IPS-18a (cell line): ENCODE results near the gene EFCAB10.
"Not testable (repeated sequence)": the region's sequence is repeated elsewhere in the genome, so short reads cannot be mapped to it uniquely, and the experiment has no call there.

Experiments used
- H3K27ac ChIP-seq: one replicate; pipeline ENCODE4 v1.5.1; 2013; ENCODE audit warnings: low read length
- H3K27me3 ChIP-seq: one replicate; pipeline ENCODE4 v1.6.1; 2013; ENCODE audit warnings: mild to moderate bottlenecking, low read length; ENCODE audit not compliant: control insufficient read depth, insufficient read depth
- H3K36me3 ChIP-seq: one replicate; pipeline ENCODE4 v1.6.1; 2013; ENCODE audit warnings: low read depth, low read length; ENCODE audit not compliant: control insufficient read depth
- H3K4me1 ChIP-seq: one replicate; pipeline ENCODE4 v1.6.1; 2013; ENCODE audit warnings: low read depth, low read length; ENCODE audit not compliant: control insufficient read depth
- H3K4me3 ChIP-seq: one replicate; pipeline ENCODE4 v1.5.1; 2013; ENCODE audit warnings: low read length
- H3K9ac ChIP-seq: one replicate; pipeline ENCODE4 v1.6.1; 2013; ENCODE audit warnings: mild to moderate bottlenecking, low read length, moderate library complexity
- H3K9me3 ChIP-seq: one replicate; pipeline ENCODE4 v1.6.1; 2013; ENCODE audit warnings: low read depth, low read length; ENCODE audit not compliant: control insufficient read depth

EFCAB10 gene

DNA sequence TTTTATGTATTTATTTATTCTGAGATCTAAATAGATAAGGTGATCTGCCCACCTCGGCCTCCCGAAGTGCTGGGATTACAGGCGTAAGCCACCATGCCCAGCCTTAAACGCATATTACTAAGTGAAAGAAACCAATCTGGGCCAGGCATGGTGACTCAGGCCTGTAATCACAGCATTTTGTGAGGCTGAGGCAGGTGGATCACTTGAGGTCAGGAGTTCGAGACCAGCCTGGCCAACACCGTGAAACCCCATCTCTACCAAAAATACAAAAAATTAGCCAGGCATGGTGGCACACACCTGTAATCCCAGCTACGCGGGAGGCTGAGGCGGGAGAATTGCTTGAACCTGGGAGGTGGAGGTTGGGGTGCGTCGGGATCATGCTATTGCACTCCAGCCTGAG is 56.9 kb downstream of the EFCAB10 start:
- not testable (repeated sequence) for H3K4me1 ChIP-seq, H3K4me3 ChIP-seq, H3K9me3 ChIP-seq, H3K27me3 ChIP-seq, H3K9ac ChIP-seq, H3K36me3 ChIP-seq, H3K27ac ChIP-seq

DNA sequence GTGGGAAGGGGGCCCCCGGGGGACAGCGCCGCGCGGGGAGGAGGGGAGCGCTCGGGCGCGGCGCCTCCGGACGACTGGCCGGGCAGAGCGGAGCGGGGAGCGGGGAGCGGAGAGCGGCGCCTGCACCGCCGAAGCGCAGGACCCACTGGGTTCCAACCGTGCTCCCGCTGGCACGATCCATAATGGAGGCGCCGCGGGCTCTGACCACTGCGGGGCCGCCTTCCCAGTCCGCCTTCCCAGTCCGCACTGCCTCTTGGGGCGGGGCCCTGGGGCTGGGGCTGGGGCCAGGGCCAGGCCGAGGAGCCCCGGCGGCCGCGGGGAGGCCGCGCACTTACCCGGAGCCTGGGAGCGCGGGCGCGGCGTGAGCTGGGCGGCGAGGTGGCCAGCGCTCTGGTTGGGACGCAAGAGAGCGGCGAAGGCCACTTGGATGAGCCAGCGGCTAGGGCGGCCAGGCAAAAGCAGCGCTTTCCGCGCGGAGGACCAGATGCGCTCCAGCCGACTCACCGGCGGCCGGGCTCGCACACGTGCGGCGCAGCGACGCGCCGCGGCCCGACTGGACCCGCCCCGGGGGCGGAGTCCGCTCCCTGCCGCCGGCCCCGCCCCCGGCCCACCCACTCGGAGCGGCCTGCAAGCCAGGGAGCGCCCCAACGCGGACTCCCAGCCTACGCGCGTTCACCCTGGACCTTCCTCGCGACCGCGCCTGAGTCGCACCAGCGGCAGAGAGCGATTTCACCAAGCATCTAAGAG is 59.4 kb downstream of the EFCAB10 start, which contains the start of gene PUS7:
Gene PUS7 (minus strand): TSS at position 555 of the 747 bp plus-strand sequence. CDS start 13,759 bp downstream, outside the sequence.
- H3K4me1 ChIP-seq, result no peaks in the 10 kb centered on the region
- H3K27me3 ChIP-seq, result peaks cover 3% of the 10 kb centered on the region
- H3K36me3 ChIP-seq, result peaks cover 8% of the 10 kb centered on the region
- H3K9ac ChIP-seq, result peak within 1 kb of the TSS; percentile 96
- H3K4me3 ChIP-seq, result peak within 1 kb of the TSS; percentile 95
- H3K9me3 ChIP-seq, result no peaks in the 10 kb centered on the region
- peak within 1 kb of the TSS; percentile 90 for H3K27ac ChIP-seq

DNA sequence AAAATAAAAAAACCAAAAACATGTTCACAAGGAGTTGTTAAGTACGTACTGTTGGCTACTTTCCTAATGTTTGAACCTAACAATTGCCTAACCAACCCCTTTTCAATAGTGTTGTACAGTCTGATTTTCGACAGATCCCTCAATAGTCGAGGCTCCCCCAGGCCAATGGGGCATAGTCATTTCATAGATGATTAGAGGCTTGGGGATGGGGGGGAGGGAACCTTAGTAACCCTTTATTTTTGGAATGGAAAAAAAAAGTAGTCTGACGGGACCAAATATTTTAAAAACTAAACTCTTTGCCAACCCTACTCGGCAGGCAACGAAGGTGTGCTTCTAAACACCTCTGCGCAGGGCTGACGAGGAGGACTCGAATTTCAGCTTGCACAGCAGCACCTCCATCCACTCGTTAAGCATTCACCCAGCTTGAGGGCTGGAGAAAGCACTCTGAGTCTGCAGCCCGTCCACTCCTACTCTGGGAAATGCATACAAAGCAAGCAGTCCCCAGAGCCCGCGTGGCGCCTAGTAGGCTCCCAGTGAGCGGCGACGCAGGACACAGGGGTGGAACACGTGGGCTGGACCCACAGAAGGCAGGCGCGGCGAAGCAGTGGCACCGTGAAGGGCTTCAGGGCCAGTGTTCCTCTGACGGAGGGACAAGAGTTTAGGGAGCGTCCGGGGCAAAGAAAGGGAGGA is 60.1 kb downstream of the EFCAB10 start:
- Histone ChIP-seq H3K4me3 (peak overlapping the region; percentile 95), H3K9me3 (no peaks in the 10 kb centered on the region), H3K4me1 (no peaks in the 10 kb centered on the region), H3K27me3 (peaks cover 3% of the 10 kb centered on the region), H3K27ac (peak overlapping the region; percentile 90), H3K36me3 (peaks cover 8% of the 10 kb centered on the region), H3K9ac (peak overlapping the region; percentile 96)

DNA sequence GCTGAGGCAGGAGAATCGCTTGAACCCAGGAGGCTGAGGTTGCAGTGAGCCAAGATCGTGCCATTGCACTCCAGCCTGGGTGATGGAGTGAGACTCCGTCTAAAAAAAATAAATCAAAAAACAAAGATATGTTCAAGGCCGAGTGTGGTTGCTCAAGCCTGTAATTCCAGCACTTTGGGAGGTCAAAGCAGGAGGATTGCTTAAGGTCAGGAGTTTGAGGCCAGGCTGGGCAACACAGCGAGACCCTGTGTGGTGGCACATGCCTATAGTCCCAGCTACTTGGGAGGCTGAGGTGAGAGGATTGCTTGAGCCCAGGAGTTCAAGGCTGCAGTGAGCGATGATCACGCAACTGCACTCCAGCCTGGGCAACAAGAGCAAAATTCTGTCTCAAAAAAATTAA is 60.7 kb downstream of the EFCAB10 start:
- H3K9me3 ChIP-seq, H3K36me3 ChIP-seq, H3K4me1 ChIP-seq, H3K27me3 ChIP-seq, H3K27ac ChIP-seq: not testable (repeated sequence)
- peak overlapping the region; percentile 95 for H3K4me3 ChIP-seq
- peak overlapping the region; percentile 96 for H3K9ac ChIP-seq

DNA sequence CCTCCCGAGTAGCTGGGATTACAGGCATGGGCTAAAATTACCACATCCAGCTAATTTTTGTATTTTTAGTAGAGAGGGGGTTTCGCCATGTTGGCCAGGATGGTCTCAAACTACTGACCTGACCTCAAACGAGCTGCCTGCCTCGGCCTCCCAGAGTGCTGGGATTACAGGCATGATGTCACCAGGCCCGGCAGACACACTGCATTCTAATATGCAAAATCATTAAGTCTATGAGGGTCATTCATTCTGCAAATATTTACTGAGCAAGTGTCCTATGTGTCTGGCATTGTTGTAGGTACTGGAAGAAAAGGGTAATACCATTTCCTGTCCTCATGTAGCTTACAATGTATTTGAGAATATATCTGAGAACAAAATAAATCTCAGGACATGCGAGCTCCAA is 61.9 kb downstream of the EFCAB10 start:
- Histone ChIP-seq H3K36me3 (peaks cover 8% of the 10 kb centered on the region), H3K27ac (no peak overlapping the region)

DNA sequence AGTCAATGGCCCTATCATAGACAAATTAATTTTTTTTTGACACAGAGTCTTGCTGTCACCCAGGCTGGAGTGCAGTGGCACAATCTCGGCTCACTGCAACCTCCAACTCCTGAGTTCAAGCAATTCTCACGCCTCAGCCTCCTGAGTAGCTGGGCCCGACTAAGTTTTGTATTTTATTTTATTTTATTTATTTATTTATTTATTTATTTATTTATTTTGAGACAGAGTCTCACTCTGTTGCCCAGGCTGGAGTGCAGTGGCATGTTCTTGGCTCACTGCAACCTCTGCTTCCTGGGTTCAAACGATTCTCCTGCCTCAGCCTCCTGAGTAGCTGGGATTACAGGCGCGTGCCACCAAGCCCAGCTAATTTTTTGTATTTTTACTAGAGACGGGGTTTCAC is 65.7 kb downstream of the EFCAB10 start:
- not testable (repeated sequence) for H3K36me3 ChIP-seq

More for the DNA sequence above, 61.9 kb downstream of the EFCAB10 start:
- no peaks in the 10 kb centered on the region for H3K9me3 ChIP-seq
- H3K4me1 ChIP-seq, result no peaks in the 10 kb centered on the region
- H3K4me3 ChIP-seq, result no peak overlapping the region
- peaks cover 3% of the 10 kb centered on the region for H3K27me3 ChIP-seq
- H3K9ac ChIP-seq, result peak overlapping the region; percentile 7

More for the DNA sequence above, 65.7 kb downstream of the EFCAB10 start:
- not testable (repeated sequence) for H3K9me3 ChIP-seq, H3K27me3 ChIP-seq, H3K27ac ChIP-seq, H3K4me1 ChIP-seq, H3K9ac ChIP-seq, H3K4me3 ChIP-seq
